MM.1S (cell line): ENCODE data around the gene MRPL2.

Source experiments
- DNase-seq: peaks from one replicate; pipeline ENCODE4 v3.0.0-alpha.2; 2015
- H2AFZ ChIP-seq: fragments of 300-600 bp; sonication (generic); 2 replicates; pipeline ENCODE4 v1.6.0; 2016; ENCODE audit warnings: antibody characterized with exemption, low read length
- H3F3A ChIP-seq: fragments of 300-600 bp; sonication (generic); 2 replicates; pipeline ENCODE4 v1.6.1; 2016; ENCODE audit warnings: mild to moderate bottlenecking, antibody characterized with exemption, low read length, moderate library complexity, mixed read lengths; ENCODE audit not compliant: insufficient read depth
- H3K27ac ChIP-seq: fragments of 300-600 bp; sonication (generic); 2 replicates; pipeline ENCODE4 v1.5.1; 2016; ENCODE audit warnings: mild to moderate bottlenecking, low read length
- H3K27me3 ChIP-seq: fragments of 300-600 bp; sonication (generic); replicated peaks from 2 replicates; pipeline ENCODE4 v1.6.0; 2016; ENCODE audit warnings: low read length; ENCODE audit not compliant: insufficient read depth
- H3K36me3 ChIP-seq: fragments of 300-600 bp; sonication (generic); replicated peaks from 2 replicates; pipeline ENCODE4 v1.6.1; 2016; ENCODE audit warnings: mild to moderate bottlenecking, low read length, mixed read lengths; ENCODE audit not compliant: insufficient read depth
- H3K4me1 ChIP-seq: fragments of 300-600 bp; sonication (generic); 2 replicates; pipeline ENCODE4 v1.6.1; 2016; ENCODE audit warnings: low read length, mixed read lengths
- H3K4me2 ChIP-seq: fragments of 300-600 bp; sonication (generic); 2 replicates; pipeline ENCODE4 v1.6.0; 2016; ENCODE audit warnings: low read depth, low read length
- H3K4me3 ChIP-seq: fragments of 300-600 bp; sonication (generic); 2 replicates; pipeline ENCODE4 v1.5.1; 2016; ENCODE audit warnings: low read length, mixed read lengths
- H3K79me2 ChIP-seq: fragments of 300-600 bp; sonication (generic); 2 replicates; pipeline ENCODE4 v1.6.1; 2016; ENCODE audit warnings: mixed run types, low read length, mixed read lengths
- H3K9ac ChIP-seq: fragments of 300-600 bp; sonication (generic); 2 replicates; pipeline ENCODE4 v1.6.1; 2016; ENCODE audit warnings: low read length, mixed read lengths
- H3K9me2 ChIP-seq: fragments of 300-600 bp; sonication (generic); replicated peaks from 2 replicates; pipeline ENCODE4 v1.6.1; 2016; ENCODE audit warnings: mild to moderate bottlenecking, low read length, mixed read lengths; ENCODE audit not compliant: insufficient read depth
- H3K9me3 ChIP-seq: fragments of 300-600 bp; sonication (generic); replicated peaks from 2 replicates; pipeline ENCODE4 v1.6.1; 2016; ENCODE audit warnings: mild to moderate bottlenecking, low read length, mixed read lengths; ENCODE audit not compliant: insufficient read depth
- H4K20me1 ChIP-seq: fragments of 300-600 bp; sonication (generic); 2 replicates; pipeline ENCODE4 v1.6.1; 2016; ENCODE audit warnings: mild to moderate bottlenecking, low read length, moderate library complexity, mixed read lengths; ENCODE audit not compliant: insufficient read depth
- EZH2 ChIP-seq: fragments of 300-600 bp; sonication (generic); optimal IDR thresholded peaks from 2 replicates; pipeline ENCODE3; 2017; ENCODE audit warnings: low read depth, mild to moderate bottlenecking, antibody characterized with exemption, low read length, mixed read lengths
- EZH2phosphoT487 ChIP-seq: fragments of 300-600 bp; sonication (generic); IDR thresholded peaks from 2 replicates; pipeline ENCODE4 v1.6.1; 2018; ENCODE audit warnings: antibody characterized with exemption, low read length
- TF ChIP-seq, protein P1 (sequence below): fragments of 300-600 bp; sonication (generic); IDR thresholded peaks from 2 replicates; pipeline ENCODE4 v1.5.1; 2016; ENCODE audit warnings: antibody characterized with exemption, low read length, mixed read lengths

The MRPL2 gene

GRCh38 chr6:43020052-43020705 lies 39.1 kb downstream of the MRPL2 start:
- H3K27me3 ChIP-seq: no peaks in the 10 kb centered on the region
- no peaks in the 10 kb centered on the region; the same call in 1 of the 2 replicates for H3K36me3 ChIP-seq
- H3F3A ChIP-seq: peaks cover 3% of the 10 kb centered on the region; the same call in 1 of the 2 replicates
- H4K20me1 ChIP-seq: no peaks in the 10 kb centered on the region
- TF ChIP-seq, protein P1, sequence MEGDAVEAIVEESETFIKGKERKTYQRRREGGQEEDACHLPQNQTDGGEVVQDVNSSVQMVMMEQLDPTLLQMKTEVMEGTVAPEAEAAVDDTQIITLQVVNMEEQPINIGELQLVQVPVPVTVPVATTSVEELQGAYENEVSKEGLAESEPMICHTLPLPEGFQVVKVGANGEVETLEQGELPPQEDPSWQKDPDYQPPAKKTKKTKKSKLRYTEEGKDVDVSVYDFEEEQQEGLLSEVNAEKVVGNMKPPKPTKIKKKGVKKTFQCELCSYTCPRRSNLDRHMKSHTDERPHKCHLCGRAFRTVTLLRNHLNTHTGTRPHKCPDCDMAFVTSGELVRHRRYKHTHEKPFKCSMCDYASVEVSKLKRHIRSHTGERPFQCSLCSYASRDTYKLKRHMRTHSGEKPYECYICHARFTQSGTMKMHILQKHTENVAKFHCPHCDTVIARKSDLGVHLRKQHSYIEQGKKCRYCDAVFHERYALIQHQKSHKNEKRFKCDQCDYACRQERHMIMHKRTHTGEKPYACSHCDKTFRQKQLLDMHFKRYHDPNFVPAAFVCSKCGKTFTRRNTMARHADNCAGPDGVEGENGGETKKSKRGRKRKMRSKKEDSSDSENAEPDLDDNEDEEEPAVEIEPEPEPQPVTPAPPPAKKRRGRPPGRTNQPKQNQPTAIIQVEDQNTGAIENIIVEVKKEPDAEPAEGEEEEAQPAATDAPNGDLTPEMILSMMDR: no peak
- TF ChIP-seq EZH2 (no peak), EZH2phosphoT487 (no peak)
- H3K4me2 ChIP-seq: no peak overlapping the region
- H3K4me3 ChIP-seq: no peak overlapping the region
- no peaks in the 10 kb centered on the region for H3K9me2 ChIP-seq
- peaks cover 7% of the 10 kb centered on the region; the same call in 1 of the 2 replicates for H3K4me1 ChIP-seq
- DNase-seq: no peak
- no peak overlapping the region for H3K9ac ChIP-seq
- H2AFZ ChIP-seq: no peak overlapping the region
- no peak overlapping the region for H3K27ac ChIP-seq
- H3K79me2 ChIP-seq: peaks cover 69% of the 10 kb centered on the region
- H3K9me3 ChIP-seq: no peaks in the 10 kb centered on the region

DNA sequence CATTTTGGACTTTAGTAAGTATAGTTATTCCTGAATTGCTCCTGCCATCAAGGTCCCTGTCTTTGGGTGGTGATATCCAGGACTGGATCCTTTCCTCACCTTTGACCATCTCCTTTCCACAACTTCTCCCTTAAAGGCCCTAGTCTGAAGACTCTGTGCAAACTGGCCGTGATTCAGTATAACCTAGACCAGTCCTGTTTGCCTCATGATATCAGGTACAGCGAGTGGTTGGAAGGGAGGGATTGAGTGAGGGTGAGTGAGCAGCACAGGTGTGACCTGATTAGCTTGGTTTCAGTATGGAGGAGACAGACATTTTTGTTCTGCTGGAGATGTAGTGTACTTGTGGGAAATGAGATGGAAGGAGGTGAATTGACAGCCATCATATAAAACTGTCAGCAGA lies 40.1 kb downstream of the MRPL2 start:
- peaks cover 3% of the 10 kb centered on the region; the same call in 1 of the 2 replicates for H3F3A ChIP-seq
- H3K27ac ChIP-seq: no peak overlapping the region
- TF ChIP-seq EZH2phosphoT487 (no peak), EZH2 (no peak)
- no peak for DNase-seq
- no peak overlapping the region for H3K4me2 ChIP-seq
- H2AFZ ChIP-seq: no peak overlapping the region
- H4K20me1 ChIP-seq: no peaks in the 10 kb centered on the region
- peaks cover 7% of the 10 kb centered on the region; the same call in 1 of the 2 replicates for H3K4me1 ChIP-seq
- no peaks in the 10 kb centered on the region for H3K27me3 ChIP-seq
- H3K79me2 ChIP-seq: peaks cover 69% of the 10 kb centered on the region
- H3K9ac ChIP-seq: no peak overlapping the region
- no peaks in the 10 kb centered on the region for H3K9me2 ChIP-seq
- H3K36me3 ChIP-seq: no peaks in the 10 kb centered on the region; the same call in 1 of the 2 replicates
- no peak overlapping the region for H3K4me3 ChIP-seq
- no peaks in the 10 kb centered on the region for H3K9me3 ChIP-seq

GRCh38 chr6:43016943-43017334 lies 42.3 kb downstream of the MRPL2 start:
- H3K27me3 ChIP-seq: no peaks in the 10 kb centered on the region
- H4K20me1 ChIP-seq: no peaks in the 10 kb centered on the region
- peaks cover 16% of the 10 kb centered on the region; the same call in 1 of the 2 replicates for H3K4me1 ChIP-seq
- H2AFZ ChIP-seq: no peak overlapping the region
- H3K79me2 ChIP-seq: peaks cover 66% of the 10 kb centered on the region
- no peak overlapping the region for H3K4me3 ChIP-seq
- no peaks in the 10 kb centered on the region for H3K9me3 ChIP-seq
- H3K36me3 ChIP-seq: no peaks in the 10 kb centered on the region; the same call in 1 of the 2 replicates
- no peak for DNase-seq
- H3F3A ChIP-seq: peaks cover 3% of the 10 kb centered on the region; the same call in 1 of the 2 replicates
- TF ChIP-seq, protein P1: no peak
- TF ChIP-seq EZH2 (no peak), EZH2phosphoT487 (no peak)
- H3K4me2 ChIP-seq: no peak overlapping the region
- no peak overlapping the region for H3K9ac ChIP-seq
- H3K9me2 ChIP-seq: no peaks in the 10 kb centered on the region
- no peak overlapping the region for H3K27ac ChIP-seq
